ENCODE data around the gene BMP6. TPM values are rescaled to one million over a fixed set of nuclear protein-coding genes. Genes with fewer than 3 reads are reported as not detected.
A peak's percentile ranks its signal among the peaks of the same experiment; 100 is the strongest.

The BMP6 gene
- polyA plus RNA-seq, 3 donors, result not detected

GRCh38 chr6:7887278-7887991 lies 161.5 kb downstream of the BMP6 start:
- peaks cover 82 to 100% of the 10 kb centered on the region in 2 donors for H3K36me3 ChIP-seq (replicated peaks in 1 of 2; ENCODE audit: control insufficient read depth in 1 of 2, insufficient read depth in 2 of 2, low read length in 2 of 2)
- no peak for TF ChIP-seq CTCF (IDR thresholded peaks at IDR 0.05)
- no peaks in the 10 kb centered on the region for H4K20me1 ChIP-seq (ENCODE audit: insufficient read depth, low read length)
- no peak overlapping the region for H3K4me3 Mint-ChIP-seq
- H3K9me3 Mint-ChIP-seq, result no peaks in the 10 kb centered on the region
- no peak overlapping the region for H3K27ac ChIP-seq (ENCODE audit: low read depth in 1 of 2, low read length in 2 of 2)
- H3K4me1 Mint-ChIP-seq, result no peaks in the 10 kb centered on the region
- no peaks in the 10 kb centered on the region for H3K9me3 ChIP-seq (replicated peaks in 1 of 2; ENCODE audit: control insufficient read depth in 1 of 2, insufficient read depth in 1 of 2, low read length in 2 of 2)
- no peaks in the 10 kb centered on the region for H3K27me3 Mint-ChIP-seq (ENCODE audit: low read depth in 3 of 3)
- H3K27me3 ChIP-seq (ENCODE audit: control insufficient read depth in 2 of 2, insufficient read depth in 2 of 2, low read length in 2 of 2), result no peaks in the 10 kb centered on the region
- over 99% methylated on average over 20 of the region's 21 CpGs for WGBS (ENCODE audit: insufficient coverage)
- peak overlapping the region in 3 of 7 donors; percentile 13 to 61 (median 60) for H3K27ac Mint-ChIP-seq
- H3K36me3 Mint-ChIP-seq, result peaks cover 94 to 95% of the 10 kb centered on the region in 2 donors
- intact Hi-C loops (cut with micrococcal nuclease), result no loop called here
- H3K9ac ChIP-seq (ENCODE audit: insufficient read depth, low read length, poor library complexity, severe bottlenecking), result no peak overlapping the region
- no peak overlapping the region for H2AFZ ChIP-seq (ENCODE audit: insufficient read depth, low read depth, low read length, poor library complexity, severe bottlenecking)
- H3K4me2 ChIP-seq (replicated peaks; ENCODE audit: extremely low read depth, low read length, poor library complexity, severe bottlenecking), result no peak overlapping the region
- DNase-seq, result no peak
- H3K79me2 ChIP-seq (ENCODE audit: insufficient read depth, low read length), result no peaks in the 10 kb centered on the region
- H3K4me3 ChIP-seq (replicated peaks in 1 of 3; ENCODE audit: low read depth in 2 of 3, low read length in 3 of 3), result no peak overlapping the region
- no peaks in the 10 kb centered on the region for H3K4me1 ChIP-seq (ENCODE audit: control insufficient read depth in 1 of 2, insufficient read depth in 2 of 2, low read length in 2 of 2)

- Histone ChIP-seq H3K36me3 (replicated peaks in 1 of 2; ENCODE audit: control insufficient read depth in 1 of 2, insufficient read depth in 2 of 2, low read length in 2 of 2) (peaks cover 80 to 100% of the 10 kb centered on the region in 2 donors), H3K4me1 (ENCODE audit: control insufficient read depth in 1 of 2, insufficient read depth in 2 of 2, low read length in 2 of 2) (no peaks in the 10 kb centered on the region), H3K79me2 (ENCODE audit: insufficient read depth, low read length) (no peaks in the 10 kb centered on the region), H3K4me3 (replicated peaks in 1 of 3; ENCODE audit: low read depth in 2 of 3, low read length in 3 of 3) (no peak overlapping the region), H3K4me2 (replicated peaks; ENCODE audit: extremely low read depth, low read length, poor library complexity, severe bottlenecking) (no peak overlapping the region), H3K9me3 (replicated peaks in 1 of 2; ENCODE audit: control insufficient read depth in 1 of 2, insufficient read depth in 1 of 2, low read length in 2 of 2) (no peaks in the 10 kb centered on the region), H3K27me3 (ENCODE audit: control insufficient read depth in 2 of 2, insufficient read depth in 2 of 2, low read length in 2 of 2) (no peaks in the 10 kb centered on the region), H3K27ac (ENCODE audit: low read depth in 1 of 2, low read length in 2 of 2) (no peak overlapping the region), H2AFZ (ENCODE audit: insufficient read depth, low read depth, low read length, poor library complexity, severe bottlenecking) (no peak overlapping the region), H4K20me1 (ENCODE audit: insufficient read depth, low read length) (no peaks in the 10 kb centered on the region), H3K9ac (ENCODE audit: insufficient read depth, low read length, poor library complexity, severe bottlenecking) (no peak overlapping the region)
- no peaks in the 10 kb centered on the region for H3K27me3 Mint-ChIP-seq (ENCODE audit: low read depth in 3 of 3)
- no peak overlapping the region for H3K4me3 Mint-ChIP-seq
- peak overlapping the region in 1 of 7 donors; percentile 10 for H3K27ac Mint-ChIP-seq
- no peaks in the 10 kb centered on the region for H3K9me3 Mint-ChIP-seq
- TF ChIP-seq CTCF (IDR thresholded peaks at IDR 0.05), result no peak
- intact Hi-C loops (cut with micrococcal nuclease), result no loop called here
- WGBS (ENCODE audit: insufficient coverage), result 98% methylated on average over 20 of the region's 25 CpGs
- H3K4me1 Mint-ChIP-seq, result no peaks in the 10 kb centered on the region
- no peak for DNase-seq
- H3K36me3 Mint-ChIP-seq, result peaks cover 93 to 95% of the 10 kb centered on the region in 2 donors
Observed at GRCh38 chr6:7888587-7889357, 162.9 kb downstream of the BMP6 start.

Measured in CD14-positive monocyte (primary cell).